PC-9 (cell line): Measurements from ENCODE around the gene HOXB9. TPM values are rescaled to one million over a fixed set of nuclear protein-coding genes. Genes with fewer than 3 reads are reported as not detected.

ENCODE experiments used
- BruUV-seq: library from RNA; stranded (reverse); fragments of 400-500 nt; replicated peaks from 2 replicates; lab custom pipeline; 2021; lab: Mats Ljungman, UMichigan
- CTCF ChIA-PET: fragments of 300-600 bp; sonication (Branson Sonifier 250); formaldehyde crosslinking; loops from one replicate; lab custom pipeline; 2022; ENCODE audit warnings: antibody characterized with exemption; lab: Charles Lee
- POLR2A ChIA-PET: fragments of 300-600 bp; sonication (Branson Sonifier 250); formaldehyde crosslinking; loops from one replicate; lab custom pipeline; 2022; ENCODE audit warnings: antibody characterized with exemption; ENCODE audit not compliant: unreplicated experiment; lab: Charles Lee
- DNase-seq, 2 experiments: peaks; one replicate each; pipeline versions ENCODE4 v3.0.0 to v3.0.0-alpha.2; 2015 to 2022; ENCODE audit warnings: mixed read lengths in 1 of 2
- H2AFZ ChIP-seq: fragments of 200-600 bp; sonication (generic); 2 replicates; pipeline ENCODE4 v1.8.1; 2017; ENCODE audit warnings: antibody characterized with exemption
- H3F3A ChIP-seq: fragments of 200-600 bp; sonication (generic); 2 replicates; pipeline ENCODE4 v1.8.1; 2017; ENCODE audit warnings: antibody characterized with exemption, mild to moderate bottlenecking, low read depth; ENCODE audit not compliant: insufficient read depth
- H3K27ac ChIP-seq: fragments of 200-600 bp; sonication (generic); 2 replicates; pipeline ENCODE4 v1.6.1; 2016; ENCODE audit warnings: mixed run types
- H3K27me3 ChIP-seq: fragments of 200-600 bp; sonication (generic); 2 replicates; pipeline ENCODE4 v1.6.1; 2016; ENCODE audit warnings: low read depth, mixed run types; ENCODE audit not compliant: insufficient read depth
- H3K36me3 ChIP-seq: fragments of 200-600 bp; sonication (generic); 2 replicates; pipeline ENCODE4 v1.6.1; 2016; ENCODE audit warnings: low read depth, mixed run types
- H3K4me1 ChIP-seq: fragments of 200-600 bp; sonication (generic); replicated peaks from 2 replicates; pipeline ENCODE4 v1.6.1; 2016; ENCODE audit warnings: mixed run types; ENCODE audit not compliant: insufficient read depth
- H3K4me2 ChIP-seq: fragments of 200-600 bp; sonication (generic); 2 replicates; pipeline ENCODE4 v1.6.1; 2017; ENCODE audit warnings: mixed run types
- H3K4me3 ChIP-seq: fragments of 200-600 bp; sonication (generic); 2 replicates; pipeline ENCODE4 v1.6.1; 2016; ENCODE audit warnings: mixed run types
- H3K79me2 ChIP-seq: fragments of 200-600 bp; sonication (generic); 2 replicates; pipeline ENCODE4 v1.6.1; 2017; ENCODE audit warnings: low read depth, mixed run types
- H3K9me2 ChIP-seq: fragments of 200-600 bp; sonication (generic); 2 replicates; pipeline ENCODE4 v1.8.1; 2017; ENCODE audit warnings: mild to moderate bottlenecking; ENCODE audit not compliant: insufficient read depth
- H3K9me3 ChIP-seq: fragments of 200-600 bp; sonication (generic); 2 replicates; pipeline ENCODE4 v1.8.1; 2016; ENCODE audit warnings: low read depth; ENCODE audit not compliant: insufficient read depth
- H4K20me1 ChIP-seq: fragments of 200-600 bp; sonication (generic); 2 replicates; pipeline ENCODE4 v1.8.1; 2017; ENCODE audit not compliant: insufficient read depth
- EZH2 ChIP-seq: fragments of 200-600 bp; sonication (generic); IDR thresholded peaks from 2 replicates; pipeline ENCODE4 v1.8.0; 2017; ENCODE audit warnings: antibody characterized with exemption, low read depth
- intact Hi-C: fragments of 100-400 bp; cut with micrococcal nuclease; formaldehyde crosslinking; loops from one replicate; pipeline ENCODE4 v1.10.0; 2022; ENCODE audit not compliant: unreplicated experiment
- total RNA-seq: library from RNA; stranded (reverse); gene quantifications from 2 replicates; pipeline ENCODE4 v1.2.3, GENCODE V29; 2021
- TF ChIP-seq, protein P1 (sequence below): fragments of 200-600 bp; sonication (generic); conservative IDR thresholded peaks from 2 replicates; pipeline ENCODE4 v1.6.1; 2017; ENCODE audit warnings: mixed run types, antibody characterized with exemption, mild to moderate bottlenecking, moderate library complexity

Gene HOXB9
- total RNA-seq, 1 experiment from 2014 or later, result 0.70 TPM

DNA sequence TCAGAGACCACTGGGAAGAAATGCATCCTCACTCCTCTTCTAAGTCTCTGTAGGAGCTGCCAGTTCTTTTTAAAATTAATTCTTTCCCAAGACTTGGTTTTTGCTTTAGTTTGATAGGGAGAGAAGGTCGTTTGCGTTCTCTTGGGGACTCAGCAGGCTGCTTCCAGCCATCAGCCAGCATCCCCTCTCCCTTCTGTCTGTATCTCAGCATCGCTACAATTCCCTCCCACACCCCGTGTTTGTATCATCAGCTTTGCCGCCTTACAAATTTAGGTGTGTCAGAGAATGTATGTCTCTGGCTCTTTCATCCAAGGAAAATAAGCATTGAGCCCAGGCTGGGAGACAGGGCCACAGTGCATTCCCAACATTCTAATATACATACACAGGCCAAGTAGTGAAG is 26.8 kb downstream of the HOXB9 start:
- Histone ChIP-seq H3K27ac (no peak overlapping the region), H3K4me1 (peaks cover 10% of the 10 kb centered on the region), H3K9me2 (no peaks in the 10 kb centered on the region), H2AFZ (no peak overlapping the region), H3K9me3 (no peaks in the 10 kb centered on the region), H4K20me1 (peaks cover 41% of the 10 kb centered on the region), H3K36me3 (0 out of 2 replicates have a peak, but pooled peaks cover 7% of the 10 kb centered on the region), H3K4me3 (no peak overlapping the region), H3K79me2 (peaks cover 77% of the 10 kb centered on the region), H3K4me2 (no peak overlapping the region), H3K27me3 (no peaks in the 10 kb centered on the region), H3F3A (peaks cover 14% of the 10 kb centered on the region; the same call in 1 of the 2 replicates)
- POLR2A ChIA-PET, result no interaction called here
- no TSS peak for BruUV-seq
- CTCF ChIA-PET, result no interaction called here
- DNase-seq, result no peak
- no peak for TF ChIP-seq EZH2
- TF ChIP-seq, protein P1, sequence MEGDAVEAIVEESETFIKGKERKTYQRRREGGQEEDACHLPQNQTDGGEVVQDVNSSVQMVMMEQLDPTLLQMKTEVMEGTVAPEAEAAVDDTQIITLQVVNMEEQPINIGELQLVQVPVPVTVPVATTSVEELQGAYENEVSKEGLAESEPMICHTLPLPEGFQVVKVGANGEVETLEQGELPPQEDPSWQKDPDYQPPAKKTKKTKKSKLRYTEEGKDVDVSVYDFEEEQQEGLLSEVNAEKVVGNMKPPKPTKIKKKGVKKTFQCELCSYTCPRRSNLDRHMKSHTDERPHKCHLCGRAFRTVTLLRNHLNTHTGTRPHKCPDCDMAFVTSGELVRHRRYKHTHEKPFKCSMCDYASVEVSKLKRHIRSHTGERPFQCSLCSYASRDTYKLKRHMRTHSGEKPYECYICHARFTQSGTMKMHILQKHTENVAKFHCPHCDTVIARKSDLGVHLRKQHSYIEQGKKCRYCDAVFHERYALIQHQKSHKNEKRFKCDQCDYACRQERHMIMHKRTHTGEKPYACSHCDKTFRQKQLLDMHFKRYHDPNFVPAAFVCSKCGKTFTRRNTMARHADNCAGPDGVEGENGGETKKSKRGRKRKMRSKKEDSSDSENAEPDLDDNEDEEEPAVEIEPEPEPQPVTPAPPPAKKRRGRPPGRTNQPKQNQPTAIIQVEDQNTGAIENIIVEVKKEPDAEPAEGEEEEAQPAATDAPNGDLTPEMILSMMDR, result no peak
- intact Hi-C loops, result no loop called here

DNA sequence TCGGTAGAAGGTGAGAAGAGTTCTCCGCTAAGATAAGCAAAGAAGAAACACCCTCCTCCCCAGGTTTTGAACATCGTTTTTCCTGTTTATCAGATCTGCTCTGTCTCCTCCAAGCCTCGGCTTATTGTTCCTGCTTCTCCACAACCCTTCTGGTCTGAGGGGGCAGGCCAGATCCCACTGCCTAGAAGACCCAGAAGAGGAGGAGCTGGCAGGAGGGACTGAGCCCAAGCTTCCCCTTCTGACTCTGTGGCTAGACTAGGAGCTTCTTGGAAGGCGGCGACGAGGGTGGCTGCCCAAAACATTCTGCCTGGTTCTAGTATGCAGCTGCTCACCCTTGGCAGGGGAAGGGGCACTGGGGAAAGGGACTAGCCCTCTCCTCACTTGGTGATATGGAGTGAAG is 27.4 kb downstream of the HOXB9 start:
- peaks cover 41% of the 10 kb centered on the region for H4K20me1 ChIP-seq
- no peak for DNase-seq
- no peaks in the 10 kb centered on the region for H3K9me3 ChIP-seq
- POLR2A ChIA-PET, result no interaction called here
- no peak overlapping the region for H3K4me3 ChIP-seq
- 0 out of 2 replicates have a peak, but pooled peaks cover 7% of the 10 kb centered on the region for H3K36me3 ChIP-seq
- no peak overlapping the region for H3K27ac ChIP-seq
- no TSS peak for BruUV-seq
- H3K79me2 ChIP-seq, result peaks cover 71% of the 10 kb centered on the region
- CTCF ChIA-PET, result no interaction called here
- peaks cover 10% of the 10 kb centered on the region for H3K4me1 ChIP-seq
- H3K9me2 ChIP-seq, result no peaks in the 10 kb centered on the region
- intact Hi-C loops, result no loop called here
- TF ChIP-seq EZH2, result no peak
- TF ChIP-seq, protein P1, result no peak
- peaks cover 7% of the 10 kb centered on the region; the same call in 1 of the 2 replicates for H3F3A ChIP-seq
- no peaks in the 10 kb centered on the region for H3K27me3 ChIP-seq
- H3K4me2 ChIP-seq, result no peak overlapping the region
- no peak overlapping the region for H2AFZ ChIP-seq

DNA sequence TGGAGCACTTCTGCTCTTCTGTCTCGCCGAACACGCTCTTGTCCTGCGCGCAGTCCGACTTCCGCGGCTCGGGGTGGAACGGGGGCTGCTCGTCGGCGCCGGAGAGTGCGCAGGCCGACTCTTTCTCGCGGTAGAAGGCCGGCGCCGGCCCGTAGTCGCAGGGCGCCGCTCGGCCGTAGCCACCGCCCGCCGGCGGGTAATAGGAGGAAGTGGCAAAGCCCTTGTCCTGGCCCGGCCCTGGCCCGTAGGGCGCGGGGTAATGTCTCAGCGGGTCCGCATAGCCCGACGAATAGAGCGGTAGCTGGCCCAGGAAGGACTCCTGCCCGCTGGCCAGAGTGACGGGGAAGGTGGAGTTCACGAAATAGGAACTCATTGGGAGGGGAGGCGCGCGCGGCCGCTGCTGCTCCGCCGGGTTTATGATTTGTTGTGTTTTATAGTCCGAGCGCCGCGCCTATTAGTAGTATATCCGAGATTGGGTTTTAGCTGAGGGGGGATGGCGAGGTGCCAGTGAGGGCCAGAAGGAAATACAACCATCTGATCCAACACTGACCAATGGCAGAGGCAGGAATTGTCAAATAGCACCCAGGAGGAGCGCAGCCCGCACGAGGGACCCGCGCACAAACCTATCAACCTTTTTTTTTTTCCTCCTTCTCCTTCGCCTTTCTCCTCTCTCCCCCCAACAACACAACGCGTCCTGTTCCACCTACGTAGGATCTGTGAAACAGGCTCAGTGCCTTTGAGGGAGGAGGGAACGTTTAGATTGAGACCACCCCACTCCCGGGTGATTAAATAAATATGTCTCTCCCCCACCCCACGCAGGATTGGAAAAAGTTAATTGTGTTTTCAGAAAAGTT is 28.2 kb downstream of the HOXB9 start:
- intact Hi-C loops, result no loop called here
- Histone ChIP-seq H2AFZ (no peak overlapping the region), H4K20me1 (peaks cover 41% of the 10 kb centered on the region), H3K27ac (no peak overlapping the region), H3F3A (0 out of 2 replicates have a peak, but pooled peaks cover under 1% of the 10 kb centered on the region), H3K79me2 (peaks cover 64% of the 10 kb centered on the region), H3K4me3 (no peak overlapping the region), H3K4me1 (peaks cover 10% of the 10 kb centered on the region), H3K27me3 (no peaks in the 10 kb centered on the region), H3K9me3 (no peaks in the 10 kb centered on the region), H3K9me2 (no peaks in the 10 kb centered on the region), H3K36me3 (peaks cover 7% of the 10 kb centered on the region; the same call in 1 of the 2 replicates), H3K4me2 (no peak overlapping the region)
- BruUV-seq, result no TSS peak
- no peak for DNase-seq
- ChIA-PET CTCF (no interaction called here), POLR2A (no interaction called here)
- TF ChIP-seq, protein P1, result no peak
- TF ChIP-seq EZH2, result no peak
